NCI-H187 (cell line): ENCODE results near the gene SEMA6D.

ENCODE experiments used
- DNase-seq, 2 experiments: peaks; one replicate each; lab custom pipeline; 2025; lab: John Stamatoyannopoulos, UW

Gene SEMA6D

DNA sequence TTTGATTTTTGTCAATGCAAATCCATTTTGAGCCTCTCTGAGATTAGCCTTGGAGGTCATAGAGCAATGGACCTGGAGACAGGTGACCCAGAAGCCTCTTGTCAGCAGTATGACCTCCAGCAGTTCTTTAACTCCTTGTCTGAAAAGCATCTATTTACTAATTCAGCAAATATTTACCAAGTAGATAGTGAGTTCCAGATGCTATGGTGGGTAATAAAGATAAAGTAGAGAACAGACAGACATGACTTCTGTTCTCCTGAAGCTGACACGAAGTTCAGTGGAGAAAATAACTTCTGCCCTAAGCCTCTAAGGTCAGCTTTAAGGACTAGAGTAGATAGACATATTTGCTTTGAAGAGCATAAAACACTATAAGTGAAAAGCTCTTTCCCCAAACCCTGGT, 26.6 kb downstream of the SEMA6D start:
- no peak for DNase-seq

DNA sequence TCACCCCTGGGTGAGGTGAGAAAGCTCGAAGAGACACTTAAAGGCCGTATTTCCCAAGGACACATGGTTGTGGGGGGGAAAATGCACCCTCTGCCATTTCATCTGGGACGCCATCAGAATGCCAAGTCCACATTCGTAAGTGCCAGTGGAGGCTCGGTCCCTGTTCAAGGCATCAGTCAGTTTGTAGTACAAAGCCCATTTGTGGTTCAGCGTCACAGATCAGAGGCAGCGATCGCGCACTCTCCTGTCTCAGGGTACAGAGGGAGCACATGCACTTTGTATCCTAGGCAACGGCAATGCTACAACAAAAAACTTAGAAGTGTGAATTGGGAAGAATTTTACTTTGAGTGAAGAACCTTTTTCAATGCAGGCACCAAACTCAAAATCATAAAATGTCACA, 27.2 kb downstream of the SEMA6D start:
- DNase-seq, result no peak

DNA sequence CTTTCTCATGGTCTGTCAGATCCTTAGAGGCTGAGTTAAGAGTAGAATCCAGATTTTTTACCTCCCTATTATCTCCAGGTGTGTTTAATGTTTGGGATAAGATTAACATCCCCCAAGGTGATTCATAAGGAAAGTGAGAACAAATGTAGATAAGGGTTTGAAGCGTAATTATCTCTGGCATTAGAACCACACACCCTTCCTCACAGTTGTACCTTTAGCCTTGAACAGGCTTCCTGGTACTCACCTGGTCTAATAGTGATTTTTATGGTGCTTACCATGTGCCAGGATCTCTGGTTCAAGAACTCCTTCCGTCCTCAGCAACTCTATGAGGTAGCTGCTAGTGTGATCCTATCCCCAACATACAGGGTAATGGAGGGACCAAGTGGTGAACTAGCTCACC, 27.7 kb downstream of the SEMA6D start:
- DNase-seq, result no peak

DNA sequence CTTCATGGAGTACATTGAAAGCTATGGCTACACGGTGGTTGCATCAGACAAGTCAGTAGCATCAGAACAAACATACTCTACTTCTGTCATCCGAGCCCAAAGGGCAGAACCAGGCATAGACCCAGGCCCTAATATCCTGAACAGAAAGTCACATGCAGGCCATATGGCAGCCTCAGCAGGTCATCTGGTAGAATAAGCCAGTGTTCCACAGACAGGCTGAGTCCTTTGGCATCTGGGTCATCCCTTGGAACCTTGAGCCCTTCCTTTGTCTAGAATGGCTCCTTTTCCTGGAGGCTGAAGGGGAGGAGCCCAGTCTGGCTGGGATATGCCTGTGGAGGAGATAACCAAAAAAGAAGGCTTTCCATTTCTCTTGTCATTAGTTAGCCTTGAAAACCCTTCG, 29.2 kb downstream of the SEMA6D start:
- DNase-seq, result no peak

DNA sequence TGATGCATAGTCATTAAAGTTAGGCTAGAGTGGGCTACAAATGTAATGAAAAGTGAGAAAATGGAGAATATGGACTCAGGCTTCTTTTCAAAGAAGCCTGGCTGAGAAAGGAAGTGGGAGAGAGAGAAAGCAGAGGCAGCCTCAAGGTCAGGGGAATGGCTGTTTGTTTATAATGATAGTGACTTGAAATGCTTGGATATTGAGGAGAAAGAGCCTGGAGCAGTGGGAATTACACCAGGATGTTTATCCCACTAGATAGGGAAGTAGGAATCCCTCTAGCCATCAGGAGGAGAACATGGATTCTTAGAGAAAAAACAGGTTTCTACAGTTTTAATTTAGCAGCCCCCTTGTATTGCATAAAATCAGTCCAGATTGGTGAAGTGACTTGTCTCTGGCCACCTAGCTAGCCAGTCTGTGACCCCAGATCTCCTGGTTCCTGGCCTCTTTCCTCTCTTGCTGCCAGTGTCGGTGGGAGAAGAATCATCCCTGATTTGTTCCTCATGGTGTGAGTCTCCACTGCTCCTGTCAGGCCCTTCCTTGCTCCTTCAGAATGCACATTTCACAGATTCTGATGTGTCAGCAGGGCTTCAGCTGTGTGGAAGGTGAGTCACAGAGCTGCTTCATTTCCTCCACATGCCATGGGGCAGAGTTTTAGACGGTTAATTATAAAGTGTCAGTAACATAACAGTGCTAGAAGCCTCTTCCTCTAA, 32.9 kb downstream of the SEMA6D start:
- DNase-seq, result no peak

DNA sequence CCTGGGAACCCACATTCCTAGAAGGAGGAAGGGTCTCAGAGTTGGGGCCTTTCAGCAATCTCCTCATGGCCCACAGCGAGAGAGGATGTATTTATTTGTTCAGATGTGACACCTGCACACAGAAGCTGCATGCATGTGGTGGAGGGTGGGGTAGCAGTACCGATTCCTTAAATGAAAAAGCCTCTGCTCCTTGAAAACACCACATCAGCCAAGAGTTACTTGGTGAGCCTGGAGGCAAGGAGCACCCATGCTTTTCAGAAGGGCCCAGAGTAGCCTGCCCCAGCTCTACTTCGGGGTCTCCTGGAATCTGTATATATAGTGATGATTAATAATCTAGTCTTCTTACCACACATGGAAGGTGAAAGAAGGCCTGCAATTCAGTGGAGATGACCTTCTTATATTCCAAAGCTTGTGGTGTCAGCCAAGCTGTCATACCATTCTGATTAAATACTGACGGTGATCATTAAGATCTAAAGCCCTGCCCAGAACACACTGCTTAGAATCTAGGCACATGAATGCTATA, 33.5 kb downstream of the SEMA6D start:
- DNase-seq, result no peak

DNA sequence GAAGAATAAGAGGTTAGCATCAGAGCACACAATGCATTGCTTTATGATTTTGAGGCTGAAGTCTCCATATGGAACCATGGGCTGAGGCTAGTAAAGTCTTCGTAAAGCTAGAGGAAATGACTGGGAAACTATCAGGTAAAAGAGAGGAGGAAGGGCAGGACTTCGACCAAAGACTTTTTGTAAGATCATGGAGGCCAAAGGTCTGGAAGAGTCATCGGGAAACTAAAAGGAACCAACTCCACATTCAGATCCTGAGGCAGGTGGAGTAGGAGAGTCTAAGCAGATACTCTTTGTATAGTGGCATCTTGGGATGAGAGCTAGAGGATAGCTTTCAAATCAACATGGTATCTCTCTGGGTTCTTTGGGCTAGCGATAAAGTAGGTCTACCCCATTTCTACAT, 36.3 kb downstream of the SEMA6D start:
- DNase-seq, result no peak

DNA sequence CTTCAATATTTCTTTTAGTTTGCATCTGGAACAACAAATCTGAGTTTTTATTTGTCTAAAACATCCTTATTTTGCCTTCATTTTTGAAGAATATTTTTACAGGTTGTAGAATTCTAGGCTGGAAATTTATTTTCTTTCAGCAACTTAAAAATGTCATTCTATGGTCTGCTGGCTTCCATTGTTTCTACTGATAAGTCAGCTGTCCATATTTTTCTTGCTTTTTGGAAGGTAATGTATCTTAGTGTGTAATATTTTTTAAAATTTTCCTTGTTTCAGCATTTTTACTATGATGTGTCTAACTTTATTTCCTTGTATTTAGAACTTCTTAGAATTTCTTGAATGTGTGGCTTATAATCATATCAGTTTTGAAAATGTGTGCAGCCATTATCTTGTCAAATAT, 37.0 kb downstream of the SEMA6D start:
- DNase-seq, result no peak

DNA sequence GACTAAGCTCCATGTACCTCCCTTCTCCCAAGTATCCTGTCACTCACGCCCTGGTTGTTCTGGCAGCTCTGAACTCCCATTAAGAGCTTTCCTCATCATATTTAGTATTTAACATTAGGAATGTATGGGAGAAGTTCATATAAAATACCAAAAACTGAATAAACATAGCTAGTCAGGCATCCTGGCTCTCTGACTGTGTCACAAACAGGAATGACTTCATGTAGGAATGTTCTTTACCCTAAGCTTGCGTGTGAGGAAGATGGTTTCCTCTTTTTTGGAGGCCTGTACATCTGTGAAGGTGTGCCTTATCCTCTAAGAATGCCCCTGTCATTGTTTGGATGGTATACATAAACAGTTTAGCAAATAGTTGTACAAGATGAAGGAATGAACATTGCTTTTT, 38.6 kb downstream of the SEMA6D start:
- no peak for DNase-seq

DNA sequence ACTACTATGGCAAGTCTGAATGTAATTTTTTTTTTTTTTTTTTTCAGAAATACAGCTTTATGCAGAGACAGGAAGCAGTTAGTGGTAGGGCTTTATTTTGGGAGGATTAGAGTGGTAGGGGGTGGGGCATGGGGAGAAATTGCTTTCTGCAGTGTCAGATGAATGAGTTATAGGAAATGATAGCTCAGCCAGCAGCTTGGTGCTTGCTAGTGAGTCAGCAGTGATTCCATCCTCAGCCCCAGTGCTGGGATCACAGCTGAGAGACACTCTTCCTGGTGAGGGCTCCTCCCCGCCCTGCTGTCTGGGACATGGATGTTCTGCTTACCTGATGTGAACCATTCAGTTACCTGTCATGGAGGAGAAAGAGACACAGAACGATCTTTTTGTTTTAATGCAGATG, 39.6 kb downstream of the SEMA6D start:
- no peak for DNase-seq

DNA sequence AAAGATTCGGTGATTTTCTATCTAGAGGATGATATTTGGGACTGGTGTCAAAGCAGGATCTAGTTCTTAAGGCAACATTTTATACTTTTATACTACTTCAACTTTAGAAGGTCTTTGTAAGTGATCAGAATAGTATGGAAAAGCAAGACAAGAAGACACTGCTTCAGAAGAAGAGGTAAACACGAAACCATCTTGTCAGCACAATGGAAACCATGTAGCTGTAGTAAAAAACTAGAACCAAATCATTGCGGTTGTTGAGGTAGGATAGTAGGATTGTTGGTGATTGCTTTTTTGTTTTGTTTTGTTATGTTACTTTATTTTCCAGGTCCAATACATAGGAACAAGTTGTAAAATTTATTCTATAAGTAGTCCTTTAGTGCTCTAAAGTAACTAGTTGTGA, 40.0 kb downstream of the SEMA6D start:
- DNase-seq, result no peak

DNA sequence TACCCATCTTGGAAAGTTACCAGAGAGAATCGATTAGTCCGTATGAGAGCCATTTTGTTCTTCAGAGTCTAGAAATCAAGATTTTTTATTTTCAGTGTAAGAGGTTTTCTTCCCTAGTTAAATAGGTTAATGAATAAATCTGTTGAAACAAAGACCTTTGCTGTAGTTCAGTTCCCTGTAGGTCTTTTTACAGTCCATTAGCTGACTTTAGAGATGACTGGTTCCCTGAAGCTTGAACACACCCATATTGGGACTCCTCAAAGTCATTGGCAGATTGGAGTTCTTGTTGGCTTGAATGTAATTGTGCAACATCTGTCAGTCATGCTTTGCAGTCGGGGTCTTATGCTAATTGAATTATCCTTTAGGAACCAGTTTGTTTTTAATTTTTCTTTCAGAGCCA, 45.3 kb downstream of the SEMA6D start:
- DNase-seq, result no peak

DNA sequence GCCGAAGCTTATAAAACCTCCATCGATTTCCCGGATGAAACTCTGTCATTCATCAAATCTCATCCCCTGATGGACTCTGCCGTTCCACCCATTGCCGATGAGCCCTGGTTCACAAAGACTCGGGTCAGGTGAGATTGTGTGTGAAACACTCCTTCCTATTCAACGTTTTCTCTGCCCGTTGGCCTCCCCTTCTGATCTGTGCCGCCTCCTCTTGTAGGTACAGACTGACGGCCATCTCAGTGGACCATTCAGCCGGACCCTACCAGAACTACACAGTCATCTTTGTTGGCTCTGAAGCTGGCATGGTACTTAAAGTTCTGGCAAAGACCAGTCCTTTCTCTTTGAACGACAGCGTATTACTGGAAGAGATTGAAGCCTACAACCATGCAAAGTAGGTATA, 47.4 kb downstream of the SEMA6D start:
- DNase-seq, result no peak

DNA sequence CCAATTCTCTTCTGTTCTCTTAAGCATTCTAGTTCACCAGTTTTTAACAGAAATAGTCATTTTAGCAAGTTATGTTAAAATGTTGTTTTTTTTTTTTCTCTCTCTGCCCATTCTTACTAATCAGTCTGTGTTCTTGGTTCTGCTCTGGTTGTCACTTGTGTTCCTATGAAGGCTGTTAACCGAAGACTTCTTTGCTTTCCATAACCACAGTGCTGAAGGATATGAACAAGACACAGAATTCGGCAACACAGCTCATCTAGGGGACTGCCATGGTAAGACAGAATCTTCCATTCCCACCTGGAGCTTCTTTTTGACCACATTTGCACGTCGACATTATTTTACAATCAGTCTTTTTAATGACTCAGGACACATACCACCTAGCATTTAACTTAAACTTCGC, 49.1 kb downstream of the SEMA6D start:
- DNase-seq, result no peak

DNA sequence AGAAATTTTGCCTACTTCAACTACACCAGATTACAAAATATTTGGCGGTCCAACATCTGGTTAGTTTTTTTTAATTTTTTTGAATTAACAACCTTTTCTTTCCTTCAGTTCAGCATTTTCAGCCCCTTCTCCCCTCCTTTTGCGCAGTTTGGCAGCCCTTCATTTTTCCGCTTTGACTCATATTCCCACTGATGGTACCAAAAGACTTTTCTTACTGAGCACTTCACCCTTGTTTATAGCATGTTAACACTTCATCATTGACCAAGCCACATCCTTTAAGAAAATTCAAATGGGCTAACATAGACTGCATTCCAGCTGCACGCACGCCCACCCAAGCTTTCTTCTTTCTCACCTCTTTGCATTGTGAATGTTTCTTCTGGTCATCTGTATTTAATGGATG, 49.7 kb downstream of the SEMA6D start:
- no peak for DNase-seq

DNA sequence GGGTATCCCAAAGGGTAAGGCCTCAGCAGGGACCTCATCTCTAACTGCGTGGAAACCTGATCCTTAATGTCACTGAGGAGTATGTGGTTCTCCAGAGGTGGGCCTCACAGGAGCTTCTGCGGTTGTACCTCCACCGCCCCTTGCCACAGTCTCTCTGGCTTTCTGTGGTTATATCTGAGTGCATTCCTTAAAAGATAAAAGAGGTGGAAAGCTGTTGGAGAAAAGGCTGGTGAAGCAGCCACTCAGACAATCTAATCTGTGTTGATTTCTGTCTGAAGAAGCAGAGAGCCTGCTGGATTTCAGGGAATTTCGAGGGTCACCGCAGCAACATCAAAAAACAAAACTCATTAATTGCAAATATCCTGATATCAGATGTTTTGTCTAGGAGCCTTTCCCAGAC, 51.4 kb downstream of the SEMA6D start:
- peak in 1 of 2 experiments; percentile 19 for DNase-seq

DNA sequence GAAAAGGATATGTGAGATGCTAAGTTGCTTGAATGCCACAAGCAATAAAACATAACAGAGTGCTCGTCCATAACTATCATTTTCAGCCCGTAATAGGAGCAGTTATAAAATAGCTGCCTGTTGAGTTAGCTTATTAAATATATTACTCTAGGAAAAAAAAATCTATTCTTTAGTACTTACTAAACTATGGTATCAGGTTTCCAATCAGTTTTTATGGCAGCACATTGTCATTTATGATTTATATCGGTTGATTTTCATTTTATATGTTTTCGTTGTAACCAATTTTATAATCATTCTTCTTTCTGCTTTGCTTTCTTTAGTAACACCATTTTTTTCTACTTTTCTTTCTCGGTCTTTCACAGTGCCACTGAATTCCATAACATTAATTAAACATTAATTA, 51.9 kb downstream of the SEMA6D start:
- no peak for DNase-seq

DNA sequence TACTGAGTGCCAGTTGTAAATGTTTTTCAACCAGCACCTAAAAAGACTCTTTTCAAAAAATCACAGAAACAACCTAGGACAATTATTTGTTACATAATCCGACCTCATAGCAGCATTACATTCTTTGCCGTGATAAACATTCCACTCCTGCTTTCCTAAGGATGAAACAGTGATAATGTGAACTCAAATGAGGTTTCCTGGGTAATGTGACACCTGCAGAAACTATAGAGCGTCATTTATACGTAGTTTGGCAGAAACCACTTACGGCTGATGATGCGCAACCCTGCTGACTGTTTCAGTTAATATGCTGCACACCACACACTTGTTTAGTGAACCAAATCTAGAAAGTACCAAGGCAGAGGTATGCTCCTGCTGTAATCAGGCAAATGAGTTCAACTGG, 55.8 kb downstream of the SEMA6D start:
- DNase-seq, result no peak

DNA sequence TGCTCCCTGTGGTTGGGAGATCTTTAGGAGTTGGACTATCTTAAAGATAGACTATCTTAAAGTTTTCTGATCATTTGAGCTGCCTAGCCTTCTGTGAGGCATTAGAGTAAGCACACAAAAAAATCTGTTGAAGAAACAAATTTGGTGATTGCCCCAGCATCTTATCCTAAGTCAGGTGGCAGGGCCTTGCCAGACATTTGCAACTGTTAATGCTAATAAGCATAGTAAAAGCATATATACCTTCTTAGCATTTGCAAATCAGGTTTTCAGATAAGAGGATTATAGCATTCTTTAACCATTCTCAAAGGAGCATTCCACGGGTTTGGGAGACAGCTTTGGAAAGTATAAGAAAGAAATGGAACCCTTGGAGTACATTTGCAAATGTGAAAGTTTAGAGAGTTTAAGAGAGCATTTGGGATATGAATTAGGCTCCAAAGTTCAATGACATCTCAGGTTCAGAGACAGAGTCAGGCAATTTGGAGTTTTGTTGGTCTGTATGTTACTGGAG, 61.0 kb downstream of the SEMA6D start:
- DNase-seq, result no peak

DNA sequence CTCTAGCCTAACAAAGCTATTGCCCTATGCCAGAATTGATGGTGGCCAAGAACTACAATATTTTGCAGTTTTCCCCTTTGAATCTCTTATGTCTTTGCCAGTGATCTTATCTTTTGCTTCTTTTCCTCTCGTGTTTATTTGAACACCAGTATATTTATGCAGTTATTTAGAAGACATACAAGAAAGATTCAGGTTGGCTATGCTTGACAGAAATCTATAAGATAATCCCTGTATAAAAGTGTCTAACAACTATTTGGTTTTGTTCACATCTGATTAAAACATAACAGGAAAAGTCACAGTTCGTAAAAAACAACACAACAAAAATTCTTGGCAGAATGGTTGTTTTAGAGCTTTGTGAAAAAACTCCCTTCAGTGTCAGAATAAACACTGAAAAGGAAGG, 63.7 kb downstream of the SEMA6D start:
- DNase-seq, result no peak

DNA sequence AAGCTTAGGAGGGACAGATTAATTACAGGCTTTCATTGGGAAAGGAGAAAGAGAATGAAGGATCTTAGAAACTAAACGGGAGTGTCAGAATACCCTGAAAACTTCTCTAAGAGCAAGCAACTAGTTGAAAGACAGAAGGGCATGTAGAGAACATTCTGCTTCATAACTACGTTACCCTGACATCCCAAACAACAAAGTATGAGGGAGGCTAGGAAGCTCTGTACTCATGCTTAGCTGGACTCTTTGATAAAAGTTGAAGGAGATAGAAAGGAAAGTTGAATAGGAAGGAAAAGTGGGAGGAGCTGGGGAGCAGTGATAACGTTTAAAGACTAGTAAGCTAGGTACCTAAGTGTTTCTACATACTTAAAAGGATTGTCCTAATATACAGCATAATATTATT, 64.2 kb downstream of the SEMA6D start:
- DNase-seq, result no peak

DNA sequence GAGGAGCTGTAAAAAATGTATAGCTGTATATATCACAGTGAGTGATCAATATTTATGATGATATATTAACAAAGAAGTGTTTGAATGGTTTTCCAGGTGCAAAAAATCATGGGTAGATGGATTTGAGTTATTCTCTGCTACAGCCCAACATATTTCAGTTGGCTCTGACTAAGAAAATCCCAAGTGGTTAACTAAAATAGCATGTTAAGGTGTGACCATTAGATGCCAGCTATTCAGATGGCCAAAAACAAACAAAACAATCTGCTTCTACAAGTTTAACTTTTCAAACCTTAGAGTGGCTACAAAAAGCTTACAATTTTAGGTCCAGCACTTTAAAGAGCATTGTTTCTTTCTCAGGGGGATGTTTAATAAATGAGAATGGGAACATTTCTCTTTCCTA, 67.5 kb downstream of the SEMA6D start:
- DNase-seq, result no peak

DNA sequence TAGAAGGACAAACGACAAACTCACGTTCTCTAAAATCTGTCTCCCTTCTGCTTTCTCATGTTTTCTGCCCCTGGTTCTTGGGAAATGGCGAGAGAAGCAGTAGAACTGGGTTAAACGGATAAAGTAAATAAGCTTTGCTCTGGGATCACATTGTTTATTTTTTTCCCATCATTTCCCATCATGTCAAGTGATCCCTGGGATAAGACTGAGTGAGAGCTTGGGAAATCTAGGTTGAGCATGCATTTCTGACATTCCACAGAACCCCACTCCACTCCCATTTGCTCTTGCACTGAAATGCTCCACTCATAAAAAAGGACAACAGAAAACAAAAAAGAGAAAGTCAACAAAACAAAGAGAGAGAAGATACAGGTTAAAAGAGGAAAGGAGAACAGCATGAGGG, 69.1 kb downstream of the SEMA6D start:
- DNase-seq, result no peak

DNA sequence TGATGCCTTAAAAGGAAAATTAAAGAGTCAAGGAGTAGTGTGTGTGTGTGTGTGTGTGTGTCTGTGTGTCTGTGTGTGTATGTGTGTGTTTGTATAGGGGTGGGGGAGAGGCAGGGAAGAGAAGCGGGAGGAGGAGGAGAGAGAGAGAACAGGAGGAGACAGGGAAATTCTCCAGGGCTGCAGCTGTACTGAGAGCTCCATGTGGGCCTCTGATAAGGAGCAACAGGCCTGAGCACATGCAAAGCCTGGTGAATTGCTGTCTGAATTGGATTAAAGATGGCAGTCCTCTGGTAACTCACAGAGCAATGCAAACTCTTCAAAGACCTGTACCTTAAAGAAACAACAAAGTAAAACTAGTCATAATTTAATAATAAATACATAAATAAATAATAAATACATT, 70.6 kb downstream of the SEMA6D start:
- DNase-seq, result no peak
